Globus pallidus (tissue), 1 donor: ENCODE measurements around the gene ACAD11.

Source experiments
- DNase-seq: peaks from one replicate; pipeline ENCODE4 v3.0.0-alpha.2; 2015; ENCODE audit warnings: low spot score

ACAD11 gene

GRCh38 chr3:132659365-132660051, at the start of gene ACAD11:
ACAD11 (minus strand) TSS chr3:132659809; CDS start chr3:132659751, 58 bp downstream.
- DNase-seq = peak; percentile 73

- no peak for DNase-seq
Observed at GRCh38 chr3:132703733-132704132, 44.1 kb upstream of the ACAD11 start.

GRCh38 chr3:132695422-132695821, 35.8 kb upstream of the ACAD11 start:
- no peak for DNase-seq

GRCh38 chr3:132694991-132695390, 35.4 kb upstream of the ACAD11 start:
- no peak for DNase-seq

GRCh38 chr3:132690040-132690439, 30.4 kb upstream of the ACAD11 start:
- no peak for DNase-seq

GRCh38 chr3:132682201-132682600, 22.6 kb upstream of the ACAD11 start:
- DNase-seq = no peak

- no peak for DNase-seq
Observed at GRCh38 chr3:132681421-132681820, 21.8 kb upstream of the ACAD11 start.

- DNase-seq = no peak
Observed at GRCh38 chr3:132679911-132680310, 20.3 kb upstream of the ACAD11 start.

- no peak for DNase-seq
Observed at GRCh38 chr3:132675408-132675807, 15.8 kb upstream of the ACAD11 start.

GRCh38 chr3:132669256-132669777, 9.7 kb upstream of the ACAD11 start:
- DNase-seq = no peak

- DNase-seq = no peak
Observed at GRCh38 chr3:132665230-132665745, 5.7 kb upstream of the ACAD11 start.

- no peak for DNase-seq
Observed at GRCh38 chr3:132662212-132662611, 2.6 kb upstream of the ACAD11 start.

- no peak for DNase-seq
Observed at GRCh38 chr3:132661101-132661500, 1.5 kb upstream of the ACAD11 start.

GRCh38 chr3:132660811-132661070, 1.1 kb upstream of the ACAD11 start:
- DNase-seq = peak; percentile 26

GRCh38 chr3:132660052-132660810, 622 bp upstream of the ACAD11 start, which contains the start of gene UBA5:
UBA5 (plus strand) TSS chr3:132660329; CDS start chr3:132660538, 209 bp downstream.
- DNase-seq = peak; percentile 67

GRCh38 chr3:132659000-132659364, 627 bp downstream of the ACAD11 start:
- DNase-seq = no peak

GRCh38 chr3:132657869-132658747, 1.5 kb downstream of the ACAD11 start:
- DNase-seq = no peak

- DNase-seq = no peak
Observed at GRCh38 chr3:132655471-132655870, 4.1 kb downstream of the ACAD11 start.

- DNase-seq = no peak
Observed at GRCh38 chr3:132654721-132655120, 4.9 kb downstream of the ACAD11 start.

- DNase-seq = no peak
Observed at GRCh38 chr3:132654190-132654589, 5.4 kb downstream of the ACAD11 start.

GRCh38 chr3:132652640-132653270, 6.9 kb downstream of the ACAD11 start:
- no peak for DNase-seq

- no peak for DNase-seq
Observed at GRCh38 chr3:132650153-132650552, 9.5 kb downstream of the ACAD11 start.
